Astrocyte (in vitro differentiated cells and primary cell): ENCODE data around the gene ATG7. TPM values are rescaled to one million over a fixed set of nuclear protein-coding genes. Genes with fewer than 3 reads are reported as not detected.

ENCODE experiments used
- DNase-seq: peaks from one replicate; pipeline ENCODE4 v3.0.0-alpha.2; 2010; ENCODE audit warnings: low read depth
- FAIRE-seq: peaks from 2 replicates; lab custom pipeline; 2011; peaks lifted over from hg19 to GRCh38; lab: Jason Lieb, UNC
- H2AFZ ChIP-seq: 2 replicates; pipeline ENCODE4 v1.6.0; 2012; ENCODE audit warnings: low read depth, low read length, inconsistent platforms
- H3K27ac ChIP-seq: 2 replicates; pipeline ENCODE4 v1.5.1; 2011; ENCODE audit warnings: low read depth, low read length, inconsistent platforms
- H3K27me3 ChIP-seq: 2 replicates; pipeline ENCODE4 v1.6.0; 2011; ENCODE audit warnings: low read length, inconsistent platforms; ENCODE audit not compliant: insufficient read depth
- H3K36me3 ChIP-seq: 2 replicates; pipeline ENCODE4 v1.5.1; 2011; ENCODE audit warnings: low read length, inconsistent platforms; ENCODE audit not compliant: insufficient read depth
- H3K4me1 ChIP-seq: 2 replicates; pipeline ENCODE4 v1.5.1; 2011; ENCODE audit warnings: low read length, inconsistent platforms; ENCODE audit not compliant: insufficient read depth
- H3K4me2 ChIP-seq: 2 replicates; pipeline ENCODE4 v1.6.0; 2012; ENCODE audit warnings: low read length, inconsistent platforms
- H3K4me3 ChIP-seq: 2 replicates; pipeline ENCODE4 v1.5.1; 2011; ENCODE audit warnings: low read depth, mild to moderate bottlenecking, low read length, inconsistent platforms; ENCODE audit not compliant: insufficient read depth
- H3K79me2 ChIP-seq: 2 replicates; pipeline ENCODE4 v1.6.0; 2012; ENCODE audit warnings: mild to moderate bottlenecking, low read length, inconsistent platforms; ENCODE audit not compliant: insufficient read depth
- H3K9ac ChIP-seq: 2 replicates; pipeline ENCODE4 v1.6.0; 2012; ENCODE audit warnings: mild to moderate bottlenecking, low read length, inconsistent platforms
- H3K9me3 ChIP-seq: 2 replicates; pipeline ENCODE4 v1.5.1; 2012; ENCODE audit warnings: low read depth, mild to moderate bottlenecking, low read length, inconsistent platforms; ENCODE audit not compliant: insufficient read depth
- H4K20me1 ChIP-seq: 2 replicates; pipeline ENCODE4 v1.6.0; 2012; ENCODE audit warnings: low read length, inconsistent platforms; ENCODE audit not compliant: insufficient read depth
- H3K27ac Mint-ChIP-seq: one replicate; pipeline ENCODE4 v1.8.0; 2021; ENCODE audit warnings: mild to moderate bottlenecking, mixed read lengths; ENCODE audit not compliant: unreplicated experiment
- H3K27me3 Mint-ChIP-seq: one replicate; pipeline ENCODE4 v1.8.0; 2021; ENCODE audit warnings: low read depth, mixed read lengths; ENCODE audit not compliant: unreplicated experiment
- H3K36me3 Mint-ChIP-seq: one replicate; pipeline ENCODE4 v1.8.0; 2021; ENCODE audit warnings: low read depth, mixed read lengths; ENCODE audit not compliant: unreplicated experiment
- H3K4me1 Mint-ChIP-seq: one replicate; pipeline ENCODE4 v1.8.0; 2021; ENCODE audit warnings: low read depth, mixed read lengths; ENCODE audit not compliant: unreplicated experiment
- H3K4me3 Mint-ChIP-seq: one replicate; pipeline ENCODE4 v1.8.0; 2021; ENCODE audit warnings: mild to moderate bottlenecking, moderate library complexity, mixed read lengths; ENCODE audit not compliant: unreplicated experiment
- H3K9me3 Mint-ChIP-seq: one replicate; pipeline ENCODE4 v1.8.0; 2021; ENCODE audit warnings: mild to moderate bottlenecking, mixed read lengths; ENCODE audit not compliant: unreplicated experiment
- EZH2 ChIP-seq: IDR thresholded peaks from 2 replicates; pipeline ENCODE4 v1.6.1; 2012; ENCODE audit warnings: mild to moderate bottlenecking, low read length, inconsistent platforms; ENCODE audit not compliant: insufficient read depth
- total RNA-seq: library from RNA; stranded (reverse); gene quantifications from 2 replicates; pipeline ENCODE4 v1.2.1, GENCODE V29; 2021
- TF ChIP-seq, protein P1 (sequence below): IDR thresholded peaks from 2 replicates; pipeline ENCODE4 v1.5.1; 2011; ENCODE audit warnings: low read depth, mild to moderate bottlenecking, inconsistent platforms, low read length, moderate library complexity; ENCODE audit not compliant: insufficient read depth

The ATG7 gene
- total RNA-seq, 1 donor from 2014 or later: 29.5 TPM

DNA sequence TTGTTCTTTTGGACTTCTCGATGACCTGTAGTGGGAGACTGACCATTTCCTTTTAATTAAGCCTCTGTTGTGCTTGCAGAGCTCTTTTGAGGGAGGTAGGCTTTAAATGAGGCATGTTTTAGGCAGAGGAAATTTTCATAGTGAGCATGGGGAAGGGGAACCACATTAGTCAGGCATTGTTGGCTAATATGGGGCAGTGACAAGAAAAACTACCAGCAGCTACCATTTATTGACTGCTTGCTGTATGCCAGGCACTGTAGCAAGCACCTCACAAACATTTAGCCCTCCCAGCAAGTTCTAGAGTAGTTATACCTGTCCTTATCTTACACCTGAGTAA lies 10.9 kb downstream of the ATG7 start:
- Histone ChIP-seq H4K20me1 (no peaks in the 10 kb centered on the region), H3K36me3 (peaks cover 19% of the 10 kb centered on the region), H3K27me3 (no peaks in the 10 kb centered on the region), H2AFZ (no peak overlapping the region), H3K9me3 (no peaks in the 10 kb centered on the region), H3K4me1 (peaks cover 29% of the 10 kb centered on the region), H3K4me2 (peak overlapping the region; percentile 12), H3K27ac (peak overlapping the region; percentile 5), H3K79me2 (peaks cover 62% of the 10 kb centered on the region), H3K4me3 (no peak overlapping the region), H3K9ac (no peak overlapping the region)
- H3K27me3 Mint-ChIP-seq: no peaks in the 10 kb centered on the region
- H3K9me3 Mint-ChIP-seq: no peaks in the 10 kb centered on the region
- peaks cover 8% of the 10 kb centered on the region for H3K36me3 Mint-ChIP-seq
- H3K4me1 Mint-ChIP-seq: peaks cover 21% of the 10 kb centered on the region
- DNase-seq (no peak), FAIRE-seq (no peak)
- TF ChIP-seq, protein P1, sequence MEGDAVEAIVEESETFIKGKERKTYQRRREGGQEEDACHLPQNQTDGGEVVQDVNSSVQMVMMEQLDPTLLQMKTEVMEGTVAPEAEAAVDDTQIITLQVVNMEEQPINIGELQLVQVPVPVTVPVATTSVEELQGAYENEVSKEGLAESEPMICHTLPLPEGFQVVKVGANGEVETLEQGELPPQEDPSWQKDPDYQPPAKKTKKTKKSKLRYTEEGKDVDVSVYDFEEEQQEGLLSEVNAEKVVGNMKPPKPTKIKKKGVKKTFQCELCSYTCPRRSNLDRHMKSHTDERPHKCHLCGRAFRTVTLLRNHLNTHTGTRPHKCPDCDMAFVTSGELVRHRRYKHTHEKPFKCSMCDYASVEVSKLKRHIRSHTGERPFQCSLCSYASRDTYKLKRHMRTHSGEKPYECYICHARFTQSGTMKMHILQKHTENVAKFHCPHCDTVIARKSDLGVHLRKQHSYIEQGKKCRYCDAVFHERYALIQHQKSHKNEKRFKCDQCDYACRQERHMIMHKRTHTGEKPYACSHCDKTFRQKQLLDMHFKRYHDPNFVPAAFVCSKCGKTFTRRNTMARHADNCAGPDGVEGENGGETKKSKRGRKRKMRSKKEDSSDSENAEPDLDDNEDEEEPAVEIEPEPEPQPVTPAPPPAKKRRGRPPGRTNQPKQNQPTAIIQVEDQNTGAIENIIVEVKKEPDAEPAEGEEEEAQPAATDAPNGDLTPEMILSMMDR: no peak
- TF ChIP-seq EZH2: no peak
- H3K4me3 Mint-ChIP-seq: no peak overlapping the region
- H3K27ac Mint-ChIP-seq: no peak overlapping the region

DNA sequence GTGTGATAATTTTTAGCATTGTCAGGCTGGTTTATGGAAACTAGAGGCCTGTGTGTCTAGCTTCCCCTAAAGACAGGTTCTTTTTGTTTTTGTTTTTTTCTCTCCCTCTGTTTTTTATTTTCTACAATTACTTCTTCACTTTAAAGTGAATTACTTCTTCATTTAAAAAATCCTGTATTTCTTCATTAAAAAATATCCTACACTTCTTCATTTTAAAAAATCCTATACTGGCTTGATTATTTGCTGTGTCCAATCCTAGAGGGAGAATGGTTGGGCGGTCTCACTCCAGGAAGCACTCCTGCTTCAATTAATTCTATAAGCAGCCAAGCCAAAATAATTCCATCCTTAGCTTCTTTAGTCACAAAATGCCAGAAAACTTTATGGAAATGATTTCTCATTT lies 11.8 kb downstream of the ATG7 start:
- no peak overlapping the region for H3K27ac ChIP-seq
- Mint-ChIP-seq H3K9me3 (no peaks in the 10 kb centered on the region), H3K27ac (no peak overlapping the region), H3K36me3 (peaks cover 8% of the 10 kb centered on the region), H3K4me3 (no peak overlapping the region), H3K4me1 (peaks cover 21% of the 10 kb centered on the region), H3K27me3 (no peaks in the 10 kb centered on the region)
- H2AFZ ChIP-seq: no peak overlapping the region
- TF ChIP-seq EZH2: no peak
- TF ChIP-seq, protein P1: no peak
- H4K20me1 ChIP-seq: no peaks in the 10 kb centered on the region
- FAIRE-seq (no peak), DNase-seq (no peak)
- no peaks in the 10 kb centered on the region for H3K9me3 ChIP-seq
- H3K9ac ChIP-seq: no peak overlapping the region
- H3K79me2 ChIP-seq: peaks cover 62% of the 10 kb centered on the region
- H3K4me1 ChIP-seq: peaks cover 29% of the 10 kb centered on the region
- no peaks in the 10 kb centered on the region for H3K27me3 ChIP-seq
- peaks cover 19% of the 10 kb centered on the region for H3K36me3 ChIP-seq
- H3K4me2 ChIP-seq: no peak overlapping the region
- H3K4me3 ChIP-seq: no peak overlapping the region

DNA sequence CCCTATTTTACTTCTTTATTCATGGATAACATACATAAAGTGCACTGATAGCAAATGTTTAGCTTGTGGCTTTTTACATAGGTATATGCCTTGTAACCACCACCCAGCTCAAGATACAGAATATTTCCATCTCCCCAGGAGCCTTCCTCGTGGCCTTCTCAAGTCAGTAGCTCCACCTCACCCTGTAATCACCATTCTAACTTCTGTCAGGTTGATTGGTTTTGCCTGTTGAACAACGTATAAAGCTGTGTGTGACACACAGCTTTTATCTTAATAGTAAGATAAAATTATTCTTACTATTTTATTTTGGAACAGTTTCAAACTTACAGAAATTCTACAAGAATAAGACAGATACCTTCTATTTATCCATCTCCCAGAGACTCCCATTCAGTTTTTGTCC lies 13.3 kb downstream of the ATG7 start:
- H3K27me3 Mint-ChIP-seq: no peaks in the 10 kb centered on the region
- no peak overlapping the region for H3K27ac Mint-ChIP-seq

More for the DNA sequence above, 13.3 kb downstream of the ATG7 start:
- H3K36me3 Mint-ChIP-seq: peaks cover 8% of the 10 kb centered on the region
- peaks cover 32% of the 10 kb centered on the region for H3K4me1 Mint-ChIP-seq
- H3K79me2 ChIP-seq: peaks cover 54% of the 10 kb centered on the region
- no peak overlapping the region for H3K27ac ChIP-seq
- H3K4me3 ChIP-seq: no peak overlapping the region
- H3K4me2 ChIP-seq: no peak overlapping the region
- H3K9me3 ChIP-seq: no peaks in the 10 kb centered on the region
- no peaks in the 10 kb centered on the region for H3K9me3 Mint-ChIP-seq
- H3K36me3 ChIP-seq: peaks cover 19% of the 10 kb centered on the region
- no peak overlapping the region for H2AFZ ChIP-seq
- H3K4me1 ChIP-seq: peaks cover 41% of the 10 kb centered on the region
- TF ChIP-seq, protein P1: no peak
- no peaks in the 10 kb centered on the region for H3K27me3 ChIP-seq
- no peak overlapping the region for H3K9ac ChIP-seq
- H4K20me1 ChIP-seq: no peaks in the 10 kb centered on the region
- DNase-seq (no peak), FAIRE-seq (no peak)
- H3K4me3 Mint-ChIP-seq: no peak overlapping the region
